SU-DHL-6 (cell line): Measurements from ENCODE around the gene ZFHX2.

Source experiments
- H2AFZ ChIP-seq: fragments of 200-600 bp; sonication (generic); 2 replicates; pipeline ENCODE4 v1.6.1; 2014; ENCODE audit warnings: low read depth, mild to moderate bottlenecking, moderate library complexity, mixed read lengths, antibody characterized with exemption, low read length; ENCODE audit not compliant: severe bottlenecking
- H3F3A ChIP-seq: fragments of 200-600 bp; shearing (Covaris generic); 2 replicates; pipeline ENCODE4 v1.6.0; 2016; ENCODE audit warnings: antibody characterized with exemption, mild to moderate bottlenecking; ENCODE audit not compliant: insufficient read depth
- H3K27ac ChIP-seq: fragments of 200-600 bp; sonication (generic); 2 replicates; pipeline ENCODE4 v1.5.1; 2016; ENCODE audit warnings: low read depth, mild to moderate bottlenecking, low read length, moderate library complexity, mixed read lengths
- H3K27me3 ChIP-seq: fragments of 200-600 bp; sonication (generic), shearing (Covaris generic); 2 replicates; pipeline ENCODE4 v1.6.0; 2014; ENCODE audit warnings: mild to moderate bottlenecking, low read length
- H3K36me3 ChIP-seq: fragments of 200-600 bp; sonication (generic); 2 replicates; pipeline ENCODE4 v1.6.1; 2014; ENCODE audit warnings: mild to moderate bottlenecking, low read length, mixed read lengths
- H3K4me2 ChIP-seq: fragments of 300-600, 200-600 bp; shearing (Covaris generic), sonication (generic); 2 replicates; pipeline ENCODE4 v1.6.0; 2014; ENCODE audit warnings: low read length, low read depth, mild to moderate bottlenecking; ENCODE audit not compliant: poor library complexity, severe bottlenecking
- H3K4me3 ChIP-seq: fragments of 200-600 bp; sonication (generic); 2 replicates; pipeline ENCODE4 v1.5.1; 2014; ENCODE audit warnings: antibody characterized with exemption, low read length, mild to moderate bottlenecking, mixed read lengths; ENCODE audit not compliant: insufficient read depth, poor library complexity, severe bottlenecking
- H3K79me2 ChIP-seq: fragments of 200-600 bp; sonication (generic); 2 replicates; pipeline ENCODE4 v1.6.1; 2014; ENCODE audit warnings: mild to moderate bottlenecking, low read length, moderate library complexity; ENCODE audit not compliant: insufficient read depth
- H3K9ac ChIP-seq: fragments of 200-600 bp; sonication (generic); 2 replicates; pipeline ENCODE4 v1.7.0; 2014; ENCODE audit warnings: mild to moderate bottlenecking, low read length
- H3K9me2 ChIP-seq: fragments of 200-600 bp; sonication (generic); replicated peaks from 2 replicates; pipeline ENCODE4 v1.6.1; 2014; ENCODE audit warnings: low read length; ENCODE audit not compliant: insufficient read depth
- H3K9me3 ChIP-seq: fragments of 200-600 bp; sonication (generic); 2 replicates; pipeline ENCODE4 v1.6.1; 2014; ENCODE audit warnings: low read length, mixed read lengths; ENCODE audit not compliant: insufficient read depth
- H4K20me1 ChIP-seq: fragments of 200-600 bp; sonication (generic); 2 replicates; pipeline ENCODE4 v1.6.1; 2014; ENCODE audit warnings: low read depth, mild to moderate bottlenecking, antibody characterized with exemption, low read length, moderate library complexity, mixed read lengths
- CTCF ChIP-seq: fragments of 200-600 bp; sonication (generic); IDR thresholded peaks from one replicate; pipeline ENCODE4 v1.5.1; 2017; ENCODE audit warnings: antibody characterized with exemption, mild to moderate bottlenecking, low read length, moderate library complexity; ENCODE audit not compliant: insufficient read depth, poor library complexity, severe bottlenecking
- EZH2phosphoT487 ChIP-seq: fragments of 200-600 bp; sonication (generic), shearing (Covaris generic); conservative IDR thresholded peaks from 2 replicates; pipeline ENCODE4 v1.6.1; 2018; ENCODE audit warnings: mild to moderate bottlenecking, antibody characterized with exemption, low read length, moderate library complexity, mixed read lengths

ZFHX2 gene

GRCh38 chr14:23483236-23483854 is 68.2 kb downstream of the ZFHX2 start:
- H3K79me2 ChIP-seq, result no peaks in the 10 kb centered on the region
- H3K9ac ChIP-seq, result no peak overlapping the region
- H3K4me3 ChIP-seq, result no peak overlapping the region
- H4K20me1 ChIP-seq, result no peaks in the 10 kb centered on the region
- TF ChIP-seq CTCF, result peak; percentile 11
- TF ChIP-seq EZH2phosphoT487, result no peak
- no peaks in the 10 kb centered on the region for H3F3A ChIP-seq
- H3K36me3 ChIP-seq, result 0 out of 2 replicates have a peak, but pooled peaks cover 6% of the 10 kb centered on the region
- no peak overlapping the region for H2AFZ ChIP-seq
- no peaks in the 10 kb centered on the region for H3K9me3 ChIP-seq
- no peak overlapping the region for H3K4me2 ChIP-seq
- H3K27me3 ChIP-seq, result no peaks in the 10 kb centered on the region
- H3K27ac ChIP-seq, result no peak overlapping the region
- H3K9me2 ChIP-seq, result no peaks in the 10 kb centered on the region

GRCh38 chr14:23482823-23483148 is 68.8 kb downstream of the ZFHX2 start:
- Histone ChIP-seq H3K36me3 (peaks cover 10% of the 10 kb centered on the region; the same call in 1 of the 2 replicates), H3K9me2 (no peaks in the 10 kb centered on the region), H3K27ac (no peak overlapping the region), H3K9ac (no peak overlapping the region), H2AFZ (no peak overlapping the region), H3K4me3 (no peak overlapping the region), H3K9me3 (no peaks in the 10 kb centered on the region), H3F3A (no peaks in the 10 kb centered on the region), H3K79me2 (no peaks in the 10 kb centered on the region), H4K20me1 (no peaks in the 10 kb centered on the region), H3K4me2 (no peak overlapping the region), H3K27me3 (no peaks in the 10 kb centered on the region)
- TF ChIP-seq EZH2phosphoT487 (no peak), CTCF (no peak)

- H3K4me3 ChIP-seq, result no peak overlapping the region
- no peak overlapping the region for H3K27ac ChIP-seq
- TF ChIP-seq CTCF (peak; percentile 20), EZH2phosphoT487 (no peak)
- no peak overlapping the region for H3K9ac ChIP-seq
- H3K4me2 ChIP-seq, result no peak overlapping the region
- H3K79me2 ChIP-seq, result no peaks in the 10 kb centered on the region
- H2AFZ ChIP-seq, result no peak overlapping the region
- no peaks in the 10 kb centered on the region for H3F3A ChIP-seq
- peaks cover 15% of the 10 kb centered on the region; the same call in 1 of the 2 replicates for H3K36me3 ChIP-seq
- no peaks in the 10 kb centered on the region for H3K9me2 ChIP-seq
- H3K9me3 ChIP-seq, result no peaks in the 10 kb centered on the region
- H3K27me3 ChIP-seq, result no peaks in the 10 kb centered on the region
- no peaks in the 10 kb centered on the region for H4K20me1 ChIP-seq
Observed at GRCh38 chr14:23481979-23482822, 69.4 kb downstream of the ZFHX2 start.
